ENCODE measurements around the gene UACA.

- TF ChIP-seq POLR2A (IDR thresholded peaks at IDR 0.05) (no peak), CTCF (IDR thresholded peaks at IDR 0.05) (no peak)
Observed at GRCh38 chr15:70614221-70614620, 149.1 kb downstream of the UACA start.
